IMR-90 (cell line): ENCODE measurements around the gene AMFR. TPM values are rescaled to one million over a fixed set of nuclear protein-coding genes. Genes with fewer than 3 reads are reported as not detected.

Experiments used
- ATAC-seq: fragments of 200-7000 bp; cut with Tn5 transposase; 2 replicates; pipeline ENCODE4 v1.9.1; 2020; ENCODE audit warnings: low read depth, mild to moderate bottlenecking, moderate library complexity
- BruUV-seq: library from RNA; stranded (reverse); fragments of 400-500 nt; replicated peaks from 2 replicates; lab custom pipeline; 2021; lab: Mats Ljungman, UMichigan
- CTCF ChIA-PET: fragments of 300-600 bp; formaldehyde crosslinking; extraction: SDS; loops from one replicate; lab custom pipeline; 2021; ENCODE audit warnings: antibody characterized with exemption; lab: Yijun Ruan, JAX
- POLR2A ChIA-PET: fragments of 300-600 bp; sonication (Branson Sonifier 250); formaldehyde crosslinking; loops from one replicate; lab custom pipeline; 2022; ENCODE audit warnings: antibody characterized with exemption; ENCODE audit not compliant: unreplicated experiment; lab: Charles Lee
- DNase-seq: peaks from one replicate; pipeline ENCODE4 v3.0.0; 2013
- H2AFZ ChIP-seq: replicated peaks from 2 replicates; pipeline ENCODE3; 2013; ENCODE audit warnings: low read length, mild to moderate bottlenecking; ENCODE audit not compliant: poor library complexity
- H2AK5ac ChIP-seq: 2 replicates; pipeline ENCODE4 v1.6.1; 2013; ENCODE audit warnings: low read depth, low read length, inconsistent platforms
- H2AK9ac ChIP-seq: replicated peaks from 2 replicates; pipeline ENCODE3; 2013; ENCODE audit warnings: mild to moderate bottlenecking, low read depth, low read length, moderate library complexity; ENCODE audit not compliant: poor library complexity
- H2BK120ac ChIP-seq: 2 replicates; pipeline ENCODE4 v1.6.1; 2013; ENCODE audit warnings: low read depth, low read length, inconsistent platforms
- H2BK15ac ChIP-seq: 3 replicates; pipeline ENCODE4 v1.6.1; 2013; ENCODE audit warnings: low read depth, low read length, inconsistent platforms
- H2BK20ac ChIP-seq: 2 replicates; pipeline ENCODE4 v1.6.1; 2013; ENCODE audit warnings: low read depth, mild to moderate bottlenecking, inconsistent platforms, low read length, moderate library complexity
- H2BK5ac ChIP-seq: 2 replicates; pipeline ENCODE4 v1.6.1; 2013; ENCODE audit warnings: mild to moderate bottlenecking, low read depth, low read length, inconsistent platforms; ENCODE audit not compliant: poor library complexity, severe bottlenecking
- H3K14ac ChIP-seq: replicated peaks from 2 replicates; pipeline ENCODE4 v1.6.1; 2013; ENCODE audit warnings: low read depth, low read length, inconsistent platforms
- H3K18ac ChIP-seq: 2 replicates; pipeline ENCODE4 v1.6.1; 2013; ENCODE audit warnings: low read depth, low read length, control low read depth
- H3K23ac ChIP-seq: 2 replicates; pipeline ENCODE4 v1.6.1; 2013; ENCODE audit warnings: low read depth, low read length, inconsistent platforms
- H3K27ac ChIP-seq: 2 replicates; pipeline ENCODE4 v1.5.1; 2013; ENCODE audit warnings: mild to moderate bottlenecking, control low read depth, low read length; ENCODE audit not compliant: insufficient read depth
- H3K27me3 ChIP-seq: 2 replicates; pipeline ENCODE4 v1.6.1; 2013; ENCODE audit warnings: low read length; ENCODE audit not compliant: control insufficient read depth, insufficient read depth
- H3K36me3 ChIP-seq: 2 replicates; pipeline ENCODE4 v1.6.1; 2013; ENCODE audit warnings: low read length, mixed read lengths; ENCODE audit not compliant: control insufficient read depth, insufficient read depth
- H3K4ac ChIP-seq: 2 replicates; pipeline ENCODE4 v1.6.1; 2013; ENCODE audit warnings: low read depth, low read length, inconsistent platforms
- H3K4me1 ChIP-seq: 2 replicates; pipeline ENCODE4 v1.6.1; 2013; ENCODE audit warnings: low read length, mixed read lengths; ENCODE audit not compliant: control insufficient read depth, insufficient read depth
- H3K4me2 ChIP-seq: 2 replicates; pipeline ENCODE4 v1.6.1; 2013; ENCODE audit warnings: low read depth, mild to moderate bottlenecking, control low read depth, low read length, moderate library complexity
- H3K4me3 ChIP-seq: 2 replicates; pipeline ENCODE4 v1.5.1; 2013; ENCODE audit warnings: low read depth, mild to moderate bottlenecking, control low read depth, low read length, moderate library complexity; ENCODE audit not compliant: insufficient read depth
- H3K56ac ChIP-seq: 2 replicates; pipeline ENCODE4 v1.6.1; 2013; ENCODE audit warnings: low read length, inconsistent platforms; ENCODE audit not compliant: insufficient read depth; ENCODE audit errors: extremely low read depth
- H3K79me1 ChIP-seq, 2 experiments: 2 replicates each; pipeline ENCODE4 v1.6.1; 2013; ENCODE audit warnings: low read length in 2 of 2, inconsistent platforms in 1 of 2, low read depth in 1 of 2
- H3K9ac ChIP-seq: 2 replicates; pipeline ENCODE4 v1.6.1; 2013; ENCODE audit warnings: low read depth, low read length, control low read depth
- H3K9me1 ChIP-seq: 2 replicates; pipeline ENCODE4 v1.6.1; 2013; ENCODE audit warnings: low read length, inconsistent platforms; ENCODE audit not compliant: insufficient read depth
- H3K9me3 ChIP-seq: 2 replicates; pipeline ENCODE4 v1.6.1; 2013; ENCODE audit warnings: low read length; ENCODE audit not compliant: control insufficient read depth, insufficient read depth
- H4K20me1 ChIP-seq: 2 replicates; pipeline ENCODE4 v1.6.1; 2013; ENCODE audit warnings: low read length, inconsistent platforms; ENCODE audit not compliant: insufficient read depth
- H4K5ac ChIP-seq: 2 replicates; pipeline ENCODE4 v1.6.1; 2013; ENCODE audit warnings: mild to moderate bottlenecking, low read depth, low read length, control low read depth
- H4K8ac ChIP-seq, 2 experiments: 2 replicates each; pipeline ENCODE4 v1.6.1; 2013; ENCODE audit warnings: low read depth in 2 of 2, low read length in 2 of 2, control low read depth in 1 of 2, inconsistent platforms in 1 of 2
- H4K91ac ChIP-seq: 2 replicates; pipeline ENCODE4 v1.6.1; 2013; ENCODE audit warnings: low read depth, low read length, inconsistent platforms; ENCODE audit not compliant: insufficient read depth
- BHLHE40 ChIP-seq: fragments of 150-350 bp; IDR thresholded peaks from 2 replicates; pipeline ENCODE4 v1.6.1; 2016; ENCODE audit warnings: mild to moderate bottlenecking, low read depth, low read length
- CHD1 ChIP-seq: IDR thresholded peaks from 2 replicates; pipeline ENCODE4 v1.6.1; 2012; ENCODE audit warnings: low read depth, low read length, improper control_type of control experiment
- FOS ChIP-seq: fragments of 150-350 bp; IDR thresholded peaks from 2 replicates; pipeline ENCODE4 v1.6.1; 2016; ENCODE audit warnings: low read depth, low read length
- MXI1 ChIP-seq: IDR thresholded peaks from 2 replicates; pipeline ENCODE4 v1.6.1; 2012; ENCODE audit warnings: low read depth, mild to moderate bottlenecking, low read length, moderate library complexity, borderline replicate concordance
- NFE2L2 ChIP-seq: fragments of 150-350 bp; IDR thresholded peaks from 2 replicates; pipeline ENCODE4 v1.6.1; 2016; ENCODE audit warnings: low read depth, mild to moderate bottlenecking, low read length
- POLR2A ChIP-seq: IDR thresholded peaks from 2 replicates; pipeline ENCODE4 v1.6.1; 2012; ENCODE audit warnings: mild to moderate bottlenecking, low read depth, low read length
- RFX5 ChIP-seq: IDR thresholded peaks from 2 replicates; pipeline ENCODE4 v1.8.0; 2012; ENCODE audit warnings: low read depth, mild to moderate bottlenecking, low read length, moderate library complexity
- WGBS, 2 experiments: methylation state at CpG; one replicate each; pipeline versions ENCODE4 v1.1.5 to v1.1.7; 2013; ENCODE audit warnings: missing lambda C conversion rate in 2 of 2; ENCODE audit not compliant: insufficient read length in 1 of 2; ENCODE audit errors: extremely low coverage in 2 of 2; 5-methylcytosine and 5-hydroxymethylcytosine counted together
- dilution Hi-C: fragments of 300-500 bp; cut with HindIII; formaldehyde crosslinking; loops from one replicate; pipeline ENCODE4 v1.14.3; 2018; ENCODE audit warnings: low sequenced_read_pairs; ENCODE audit not compliant: unreplicated experiment
- in situ Hi-C: fragments of 300-500 bp; cut with MboI; formaldehyde crosslinking; loops from 3 replicates; pipeline ENCODE4 v1.14.3; 2019; ENCODE audit warnings: low sequenced_read_pairs, inconsistent platforms, mixed read lengths
- intact Hi-C: fragments of 100-400 bp; cut with micrococcal nuclease; formaldehyde crosslinking; loops from 2 replicates; pipeline ENCODE4 v1.10.0; 2022
- polyA plus RNA-seq, 3 experiments: library from polyadenylated mRNA; depleted of rRNA; stranded (reverse); fragments of >200 nt; gene quantifications; 2 replicates each; pipeline ENCODE4 v1.2.3, GENCODE V29; 2012; ENCODE audit warnings: low replicate concordance in 1 of 3
- total RNA-seq: library from RNA; depleted of rRNA; stranded (reverse); fragments of >200 nt; gene quantifications from 2 replicates; pipeline ENCODE4 v1.2.3, GENCODE V29; 2012

Gene AMFR
- total and polyA plus RNA-seq, 2 of the 4 experiments (the other 2 are of a cell fraction), result 60.7 to 216 TPM

- Histone ChIP-seq H3K4me1 (peaks cover 14% of the 10 kb centered on the region), H3K4me2 (no peak overlapping the region), H3K36me3 (peaks cover 38% of the 10 kb centered on the region), H2BK120ac (no peak overlapping the region), H3K27ac (no peak overlapping the region), H2BK15ac (no peak overlapping the region), H3K23ac (no peak overlapping the region), H3K27me3 (no peaks in the 10 kb centered on the region), H2AK5ac (no peak overlapping the region), H2BK5ac (no peak overlapping the region), H2AK9ac (no peak overlapping the region), H4K8ac (no peak overlapping the region), H3K79me1 (peaks cover 25% of the 10 kb centered on the region in 2 experiments), H3K9me1 (peaks cover 15% of the 10 kb centered on the region), H4K91ac (no peak overlapping the region), H4K5ac (no peak overlapping the region), H4K20me1 (no peaks in the 10 kb centered on the region; the same call in 1 of the 2 replicates), H2BK20ac (no peak overlapping the region), H3K9me3 (peaks cover 8% of the 10 kb centered on the region), H3K56ac (no peak overlapping the region), H3K14ac (no peak overlapping the region), H3K18ac (no peak overlapping the region), H2AFZ (no peak overlapping the region), H3K4ac (no peak overlapping the region), H3K4me3 (no peak overlapping the region), H3K9ac (no peak overlapping the region)
- intact Hi-C loops (no loop called here), in situ Hi-C loops (no loop called here), dilution Hi-C loops (no loop called here)
- 82% methylated on average over 1 of the region's 4 CpGs; no CpG with 5 or more reads in 1 of the 2 experiments for WGBS, 2 experiments
- no peak for DNase-seq
- POLR2A ChIA-PET, result no interaction called here
- no peak for ATAC-seq
- no TSS peak for BruUV-seq
- CTCF ChIA-PET, result no interaction called here
- TF ChIP-seq FOS (no peak), POLR2A (no peak), RFX5 (no peak), BHLHE40 (no peak), MXI1 (no peak), CHD1 (no peak), NFE2L2 (no peak)
Observed at GRCh38 chr16:56384074-56384721, 41.1 kb downstream of the AMFR start.
